ENCODE results near the gene KRTAP5-2. TPM values are rescaled to one million over a fixed set of nuclear protein-coding genes. Genes with fewer than 3 reads are reported as not detected.

KRTAP5-2 gene
- total and polyA plus RNA-seq, 2 of the 8 experiments (the other 6 are each of a cell fraction or from before 2014, with no cell fraction given) = not detected

GRCh38 chr11:1622086-1622485 lies 24.0 kb upstream of the KRTAP5-2 start, which contains the start of gene KRTAP5-4 (continued):
- no peak for TF ChIP-seq SIN3A (conservative IDR thresholded peaks at IDR 0.05 in 1 of 2, IDR thresholded peaks at IDR 0.05 in 1 of 2; ENCODE audit: low read depth in 1 of 2, low read length in 2 of 2)
- no peak for TF ChIP-seq SUZ12 (IDR thresholded peaks at IDR 0.05; ENCODE audit: low read length)
- TF ChIP-seq JUN (IDR thresholded peaks at IDR 0.05; ENCODE audit: low read depth, low read length) = no peak

All from H1 (cell line).